Neural cell (in vitro differentiated cells): ENCODE data around the gene SGCD.

Source experiments
- CTCF ChIP-seq: fragments of 450-650 bp; IDR thresholded peaks from 2 replicates; pipeline ENCODE4 v1.5.1; 2014; ENCODE audit warnings: antibody characterized with exemption, mild to moderate bottlenecking, moderate library complexity; ENCODE audit not compliant: poor library complexity, severe bottlenecking
- EZH2 ChIP-seq: fragments of 200-600, 300-800 bp; shearing (Covaris generic), sonication (generic); IDR thresholded peaks from 2 replicates; pipeline ENCODE4 v1.6.1; 2014; ENCODE audit warnings: antibody characterized with exemption, low read length, borderline replicate concordance, mild to moderate bottlenecking; ENCODE audit not compliant: insufficient read depth, poor library complexity, severe bottlenecking
- POLR2AphosphoS5 ChIP-seq: IDR thresholded peaks from 2 replicates; pipeline ENCODE4 v1.6.1; 2012
- REST ChIP-seq: IDR thresholded peaks from 2 replicates; pipeline ENCODE4 v1.6.1; 2012; ENCODE audit warnings: borderline replicate concordance
- TAF1 ChIP-seq: IDR thresholded peaks from 2 replicates; pipeline ENCODE4 v1.6.1; 2012; ENCODE audit warnings: low read depth

GRCh38 chr5:156684216-156684615 lies 357.3 kb downstream of the SGCD start:
- TF ChIP-seq TAF1 (no peak), CTCF (no peak), REST (no peak), POLR2AphosphoS5 (no peak), EZH2 (no peak)
